Measurements from ENCODE around the gene TJP3. TPM values are rescaled to one million over a fixed set of nuclear protein-coding genes. Genes with fewer than 3 reads are reported as not detected.

Gene TJP3
- polyA plus RNA-seq, 1 donor from 2014 or later, result 0.15 TPM

- Histone ChIP-seq H4K20me1 (ENCODE audit: insufficient read depth) (no peaks in the 10 kb centered on the region), H3K9ac (ENCODE audit: low read length) (no peak overlapping the region), H3K27ac (ENCODE audit: low read length) (no peak overlapping the region), H2AFZ (ENCODE audit: low read depth, low read length) (no peak overlapping the region), H3K9me2 (ENCODE audit: insufficient read depth, low read length) (no peaks in the 10 kb centered on the region), H3K9me3 (ENCODE audit: low read length) (no peaks in the 10 kb centered on the region), H3K4me2 (ENCODE audit: low read length) (no peak overlapping the region), H3K27me3 (ENCODE audit: insufficient read depth, low read depth, low read length) (no peaks in the 10 kb centered on the region), H3K4me3 (ENCODE audit: low read length) (no peak overlapping the region), H3K36me3 (ENCODE audit: insufficient read depth, low read length) (no peaks in the 10 kb centered on the region), H3F3A (ENCODE audit: insufficient read depth, low read length, poor library complexity, severe bottlenecking) (no peaks in the 10 kb centered on the region), H3K79me2 (replicated peaks; ENCODE audit: insufficient read depth, low read length) (no peaks in the 10 kb centered on the region)
- TF ChIP-seq EZH2 (IDR thresholded peaks at IDR 0.05; ENCODE audit: borderline replicate concordance, insufficient read depth, low read length, poor library complexity, severe bottlenecking), result no peak
- TF ChIP-seq EP300 (conservative IDR thresholded peaks at IDR 0.05; ENCODE audit: poor library complexity, severe bottlenecking), result no peak
- no peak for TF ChIP-seq MXI1 (conservative IDR thresholded peaks at IDR 0.05; ENCODE audit: poor library complexity, severe bottlenecking)
- TF ChIP-seq CTCF (IDR thresholded peaks at IDR 0.05; ENCODE audit: poor library complexity, severe bottlenecking), result no peak
- no peak for TF ChIP-seq REST (IDR thresholded peaks at IDR 0.05; ENCODE audit: borderline replicate concordance)
- no peak for TF ChIP-seq RAD21 (conservative IDR thresholded peaks at IDR 0.05)
- no peak for TF ChIP-seq TAF1 (IDR thresholded peaks at IDR 0.05; ENCODE audit: low read depth)
- no peak for TF ChIP-seq SMC3 (conservative IDR thresholded peaks at IDR 0.05; ENCODE audit: poor library complexity)
These were observed 42.0 kb downstream of the TJP3 start for GRCh38 chr19:3750211-3750610.

- H3K27ac ChIP-seq (ENCODE audit: low read length), result no peak overlapping the region
- no peaks in the 10 kb centered on the region for H3K27me3 ChIP-seq (ENCODE audit: insufficient read depth, low read depth, low read length)
- H3K9me3 ChIP-seq (ENCODE audit: low read length), result no peaks in the 10 kb centered on the region
- H3K9ac ChIP-seq (ENCODE audit: low read length), result no peak overlapping the region
- H3F3A ChIP-seq (ENCODE audit: insufficient read depth, low read length, poor library complexity, severe bottlenecking), result no peaks in the 10 kb centered on the region
- no peak overlapping the region for H3K4me2 ChIP-seq (ENCODE audit: low read length)
- TF ChIP-seq TAF1 (IDR thresholded peaks at IDR 0.05; ENCODE audit: low read depth) (no peak), MXI1 (conservative IDR thresholded peaks at IDR 0.05; ENCODE audit: poor library complexity, severe bottlenecking) (no peak), RAD21 (conservative IDR thresholded peaks at IDR 0.05) (no peak), CTCF (IDR thresholded peaks at IDR 0.05; ENCODE audit: poor library complexity, severe bottlenecking) (no peak), EP300 (conservative IDR thresholded peaks at IDR 0.05; ENCODE audit: poor library complexity, severe bottlenecking) (no peak), POLR2AphosphoS5 (IDR thresholded peaks at IDR 0.05) (no peak), EZH2 (IDR thresholded peaks at IDR 0.05; ENCODE audit: borderline replicate concordance, insufficient read depth, low read length, poor library complexity, severe bottlenecking) (no peak), SMC3 (conservative IDR thresholded peaks at IDR 0.05; ENCODE audit: poor library complexity) (no peak), REST (IDR thresholded peaks at IDR 0.05; ENCODE audit: borderline replicate concordance) (no peak)
- H4K20me1 ChIP-seq (ENCODE audit: insufficient read depth), result no peaks in the 10 kb centered on the region
- no peak overlapping the region for H2AFZ ChIP-seq (ENCODE audit: low read depth, low read length)
- H3K9me2 ChIP-seq (ENCODE audit: insufficient read depth, low read length), result no peaks in the 10 kb centered on the region
- H3K36me3 ChIP-seq (ENCODE audit: insufficient read depth, low read length), result no peaks in the 10 kb centered on the region
- H3K79me2 ChIP-seq (replicated peaks; ENCODE audit: insufficient read depth, low read length), result no peaks in the 10 kb centered on the region
- H3K4me3 ChIP-seq (ENCODE audit: low read length), result no peak overlapping the region
These were observed 43.1 kb downstream of the TJP3 start for GRCh38 chr19:3751236-3751635.

Measured in neural cell (in vitro differentiated cells).